CD14-positive monocyte (primary cell): ENCODE results near the gene KIDINS220. TPM values are rescaled to one million over a fixed set of nuclear protein-coding genes. Genes with fewer than 3 reads are reported as not detected.

Source experiments
- DNase-seq, 3 donors: peaks; one replicate each; pipeline ENCODE4 v3.0.0-alpha.2; 2011 to 2022
- H2AFZ ChIP-seq: 2 replicates; pipeline ENCODE4 v1.6.0; 2012; ENCODE audit warnings: mild to moderate bottlenecking, low read depth, low read length, inconsistent platforms; ENCODE audit not compliant: insufficient read depth, poor library complexity, severe bottlenecking
- H3K27ac ChIP-seq, 2 donors: 1 replicate in 1 of 2; 2 replicates in 1 of 2; pipeline ENCODE4 v1.5.1; 2012 to 2013; ENCODE audit warnings: low read length in 2 of 2, control low read depth in 1 of 2, inconsistent platforms in 1 of 2, low read depth in 1 of 2, mild to moderate bottlenecking in 1 of 2
- H3K27me3 ChIP-seq, 2 donors: one replicate each; pipeline versions ENCODE4 v1.6.0 to v1.6.1; 2011 to 2013; ENCODE audit warnings: low read length in 2 of 2; ENCODE audit not compliant: control insufficient read depth in 2 of 2, insufficient read depth in 2 of 2
- H3K36me3 ChIP-seq, 2 donors: replicated peaks in 1 of 2; 1 replicate in 1 of 2; 2 replicates in 1 of 2; pipeline versions ENCODE4 v1.5.1 to v1.6.1; 2012 to 2013; ENCODE audit warnings: low read length in 2 of 2, control low read depth in 1 of 2, inconsistent platforms in 1 of 2, mild to moderate bottlenecking in 1 of 2; ENCODE audit not compliant: insufficient read depth in 2 of 2, control insufficient read depth in 1 of 2
- H3K4me1 ChIP-seq, 2 donors: 1 replicate in 1 of 2; 2 replicates in 1 of 2; pipeline versions ENCODE4 v1.5.1 to v1.6.1; 2012 to 2013; ENCODE audit warnings: low read length in 2 of 2, control low read depth in 1 of 2, inconsistent platforms in 1 of 2, mild to moderate bottlenecking in 1 of 2, moderate library complexity in 1 of 2; ENCODE audit not compliant: insufficient read depth in 2 of 2, control insufficient read depth in 1 of 2
- H3K4me2 ChIP-seq: replicated peaks from 2 replicates; pipeline ENCODE3; 2012; ENCODE audit warnings: low read length, moderate library complexity, mild to moderate bottlenecking; ENCODE audit not compliant: poor library complexity, severe bottlenecking; ENCODE audit errors: extremely low read depth
- H3K4me3 ChIP-seq, 3 experiments: fragments of 200-600 bp in 1 of 3; sonication (generic) in 1 of 3; replicated peaks in 1 of 3; 1 replicate in 2 of 3; 2 replicates in 1 of 3; pipeline ENCODE4 v1.5.1; 2011 to 2013; ENCODE audit warnings: low read length in 3 of 3, mild to moderate bottlenecking in 3 of 3, control low read depth in 2 of 3, low read depth in 2 of 3, inconsistent platforms in 1 of 3, moderate library complexity in 1 of 3
- H3K79me2 ChIP-seq: 2 replicates; pipeline ENCODE4 v1.6.0; 2012; ENCODE audit warnings: mild to moderate bottlenecking, control low read depth, inconsistent platforms, low read length, moderate library complexity; ENCODE audit not compliant: insufficient read depth
- H3K9ac ChIP-seq: 2 replicates; pipeline ENCODE4 v1.6.0; 2017; ENCODE audit warnings: low read length, mild to moderate bottlenecking; ENCODE audit not compliant: insufficient read depth, poor library complexity, severe bottlenecking
- H3K9me3 ChIP-seq, 2 donors: replicated peaks in 1 of 2; 1 replicate in 1 of 2; 2 replicates in 1 of 2; pipeline versions ENCODE4 v1.5.1 to v1.6.1; 2012 to 2013; ENCODE audit warnings: low read length in 2 of 2, control low read depth in 1 of 2; ENCODE audit not compliant: control insufficient read depth in 1 of 2, insufficient read depth in 1 of 2
- H4K20me1 ChIP-seq: 2 replicates; pipeline ENCODE4 v1.6.0; 2012; ENCODE audit warnings: mild to moderate bottlenecking, low read length, control low read depth, moderate library complexity; ENCODE audit not compliant: insufficient read depth
- H3K27ac Mint-ChIP-seq, 7 donors: one replicate each; pipeline ENCODE4 v1.8.0; 2020; ENCODE audit warnings: mild to moderate bottlenecking in 7 of 7, mixed read lengths in 7 of 7, moderate library complexity in 6 of 7, inconsistent platforms in 2 of 7
- H3K27me3 Mint-ChIP-seq, 3 donors: one replicate each; pipeline ENCODE4 v1.8.0; 2021 to 2022; ENCODE audit warnings: low read depth in 3 of 3, mild to moderate bottlenecking in 3 of 3, mixed read lengths in 3 of 3, moderate library complexity in 3 of 3, inconsistent platforms in 1 of 3
- H3K36me3 Mint-ChIP-seq, 2 donors: one replicate each; pipeline ENCODE4 v1.8.0; 2020; ENCODE audit warnings: mixed read lengths in 2 of 2, inconsistent platforms in 1 of 2, mild to moderate bottlenecking in 1 of 2
- H3K4me1 Mint-ChIP-seq: one replicate; pipeline ENCODE4 v1.8.0; 2020; ENCODE audit warnings: mild to moderate bottlenecking, mixed read lengths
- H3K4me3 Mint-ChIP-seq, 2 donors: one replicate each; pipeline ENCODE4 v1.8.0; 2020; ENCODE audit warnings: mild to moderate bottlenecking in 2 of 2, mixed read lengths in 2 of 2, moderate library complexity in 1 of 2
- H3K9me3 Mint-ChIP-seq, 7 donors: one replicate each; pipeline ENCODE4 v1.8.0; 2020 to 2022; ENCODE audit warnings: mixed read lengths in 7 of 7, mild to moderate bottlenecking in 6 of 7, moderate library complexity in 6 of 7, inconsistent platforms in 2 of 7
- WGBS: methylation state at CpG from one replicate; pipeline ENCODE4 v1.1.5; 2013; ENCODE audit warnings: missing lambda C conversion rate; ENCODE audit not compliant: insufficient coverage; 5-methylcytosine and 5-hydroxymethylcytosine counted together
- intact Hi-C, 2 donors: fragments of 100-400 bp; cut with micrococcal nuclease; formaldehyde crosslinking; loops; one replicate each; pipeline versions ENCODE4 v1.15.0 to v1.15.1; 2023
- polyA plus RNA-seq, 3 donors: library from polyadenylated mRNA; depleted of rRNA in 1 of 3; unstranded in 2 of 3; stranded (reverse) in 1 of 3; fragments of 300-500 nt in 2 of 3; fragments of >200 nt in 1 of 3; fragmentation: Illumina TruSeq in 2 of 3; gene quantifications; 1 replicate in 2 of 3; 2 replicates in 1 of 3; pipeline ENCODE4 v1.2.3, GENCODE V29; 2012 to 2021
- TF ChIP-seq, protein P1 (sequence below): fragments of 200-600 bp; IDR thresholded peaks from one replicate; pipeline ENCODE4 v1.8.0; 2022; ENCODE audit warnings: antibody characterized with exemption, mild to moderate bottlenecking

The KIDINS220 gene
- polyA plus RNA-seq, 3 donors, result 12.1 to 26.7 (median 26.3) TPM

DNA sequence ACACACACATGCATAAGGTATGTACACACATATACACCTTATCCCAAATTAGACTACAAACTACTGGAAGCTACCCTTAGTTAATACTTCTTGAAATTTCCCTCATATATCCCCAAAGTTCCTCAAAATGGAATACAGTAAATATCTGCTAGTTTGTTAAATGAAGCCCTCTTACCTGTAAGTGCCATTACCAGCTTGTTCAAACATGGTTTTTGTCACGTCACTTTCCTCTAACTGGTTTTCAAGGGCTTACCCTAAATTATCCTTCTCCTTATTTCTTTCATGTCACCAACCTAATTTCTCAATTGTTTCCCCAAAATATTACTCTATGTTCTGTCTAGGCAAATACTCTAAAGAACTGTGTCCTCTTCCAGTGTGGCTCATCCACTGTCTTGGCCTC, 24.4 kb upstream of the KIDINS220 start:
- Histone ChIP-seq H3K36me3 (peaks cover 12 to 36% of the 10 kb centered on the region in 2 donors), H3K27me3 (no peaks in the 10 kb centered on the region), H3K9ac (no peak overlapping the region), H3K9me3 (no peaks in the 10 kb centered on the region), H4K20me1 (no peaks in the 10 kb centered on the region), H3K79me2 (no peaks in the 10 kb centered on the region), H3K4me1 (no peaks in the 10 kb centered on the region), H3K27ac (no peak overlapping the region), H3K4me2 (no peak overlapping the region), H3K4me3 (no peak overlapping the region), H2AFZ (no peak overlapping the region)
- Mint-ChIP-seq H3K27me3 (no peaks in the 10 kb centered on the region), H3K27ac (no peak overlapping the region), H3K36me3 (peaks cover 40 to 56% of the 10 kb centered on the region in 2 donors), H3K4me3 (no peak overlapping the region), H3K9me3 (peaks cover 0 to 4% (median 0%) of the 10 kb centered on the region in 7 donors), H3K4me1 (no peaks in the 10 kb centered on the region)
- WGBS, result 100% methylated on average over 1 of the region's 1 CpG
- intact Hi-C loops, result no loop called here
- DNase-seq, result no peak
- TF ChIP-seq, protein P1, sequence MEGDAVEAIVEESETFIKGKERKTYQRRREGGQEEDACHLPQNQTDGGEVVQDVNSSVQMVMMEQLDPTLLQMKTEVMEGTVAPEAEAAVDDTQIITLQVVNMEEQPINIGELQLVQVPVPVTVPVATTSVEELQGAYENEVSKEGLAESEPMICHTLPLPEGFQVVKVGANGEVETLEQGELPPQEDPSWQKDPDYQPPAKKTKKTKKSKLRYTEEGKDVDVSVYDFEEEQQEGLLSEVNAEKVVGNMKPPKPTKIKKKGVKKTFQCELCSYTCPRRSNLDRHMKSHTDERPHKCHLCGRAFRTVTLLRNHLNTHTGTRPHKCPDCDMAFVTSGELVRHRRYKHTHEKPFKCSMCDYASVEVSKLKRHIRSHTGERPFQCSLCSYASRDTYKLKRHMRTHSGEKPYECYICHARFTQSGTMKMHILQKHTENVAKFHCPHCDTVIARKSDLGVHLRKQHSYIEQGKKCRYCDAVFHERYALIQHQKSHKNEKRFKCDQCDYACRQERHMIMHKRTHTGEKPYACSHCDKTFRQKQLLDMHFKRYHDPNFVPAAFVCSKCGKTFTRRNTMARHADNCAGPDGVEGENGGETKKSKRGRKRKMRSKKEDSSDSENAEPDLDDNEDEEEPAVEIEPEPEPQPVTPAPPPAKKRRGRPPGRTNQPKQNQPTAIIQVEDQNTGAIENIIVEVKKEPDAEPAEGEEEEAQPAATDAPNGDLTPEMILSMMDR, result no peak

DNA sequence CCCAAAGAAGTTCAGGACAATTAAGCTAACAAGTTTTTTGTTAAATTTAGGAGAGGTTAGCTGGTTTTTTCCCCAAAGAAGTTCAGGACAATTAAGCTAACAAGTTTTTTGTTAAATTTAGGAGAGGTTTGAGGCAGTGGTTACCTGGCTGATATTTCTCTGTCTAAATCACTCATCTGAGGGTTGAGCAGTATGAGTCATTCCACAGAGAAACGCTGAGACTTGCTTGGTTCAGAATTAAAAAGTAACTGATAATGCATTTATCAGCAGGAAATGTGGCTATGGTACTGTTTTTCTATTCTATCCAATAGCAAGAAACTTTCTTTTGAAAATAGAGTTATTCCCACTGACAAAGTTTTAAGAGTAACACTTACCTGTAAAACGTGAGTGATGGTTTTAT, 22.8 kb upstream of the KIDINS220 start:
- TF ChIP-seq, protein P1, result no peak
- peaks cover 43 to 59% of the 10 kb centered on the region in 2 donors for H3K36me3 Mint-ChIP-seq
- H3K27ac Mint-ChIP-seq, result no peak overlapping the region
- Histone ChIP-seq H2AFZ (no peak overlapping the region), H3K9ac (no peak overlapping the region), H3K4me2 (no peak overlapping the region), H3K9me3 (no peaks in the 10 kb centered on the region), H3K36me3 (peaks cover 12 to 35% of the 10 kb centered on the region in 2 donors), H3K4me1 (no peaks in the 10 kb centered on the region), H3K79me2 (no peaks in the 10 kb centered on the region), H3K27me3 (no peaks in the 10 kb centered on the region), H3K4me3 (no peak overlapping the region), H3K27ac (no peak overlapping the region), H4K20me1 (no peaks in the 10 kb centered on the region)
- H3K27me3 Mint-ChIP-seq, result no peaks in the 10 kb centered on the region
- H3K4me1 Mint-ChIP-seq, result no peaks in the 10 kb centered on the region
- no CpG with 5 or more reads among the region's 2 CpGs for WGBS
- no peak overlapping the region for H3K4me3 Mint-ChIP-seq
- intact Hi-C loops, result no loop called here
- peaks cover 0 to 4% (median 0%) of the 10 kb centered on the region in 7 donors for H3K9me3 Mint-ChIP-seq
- DNase-seq, result no peak
